HCT116 (cell line): Measurements from ENCODE around the gene MMEL1. TPM values are rescaled to one million over a fixed set of nuclear protein-coding genes. Genes with fewer than 3 reads are reported as not detected.

ENCODE experiments used
- ATAC-seq: fragments of 200-7000 bp; cut with Tn5 transposase; 2 replicates; pipeline ENCODE4 v1.9.1; 2020; ENCODE audit warnings: mild to moderate bottlenecking, moderate library complexity
- BruUV-seq: library from RNA; stranded (reverse); fragments of 400-500 nt; replicated peaks from 2 replicates; lab custom pipeline; 2021; lab: Mats Ljungman, UMichigan
- CTCF ChIA-PET: fragments of 300-600 bp; sonication (Branson Sonifier 250); formaldehyde crosslinking; loops from one replicate; lab custom pipeline; 2021; ENCODE audit warnings: antibody characterized with exemption; lab: Charles Lee
- POLR2A ChIA-PET: fragments of 300-600, 350-600 bp; sonication (Branson Sonifier 250); formaldehyde crosslinking; loops from one replicate; lab custom pipeline; 2021; ENCODE audit warnings: antibody characterized with exemption; lab: Charles Lee
- RAD21 ChIA-PET, 2 experiments: fragments of 300-600 bp; sonication (Branson Sonifier 250); formaldehyde crosslinking; loops; one replicate each; lab custom pipeline; 2023; ENCODE audit warnings: low total read pairs in 2 of 2; ENCODE audit not compliant: uncharacterized antibody in 2 of 2, unreplicated experiment in 2 of 2, low non-redundant PET in 1 of 2; lab: Charles Lee
- DNase-seq: peaks from one replicate; pipeline ENCODE4 v3.0.0-alpha.2; 2010; ENCODE audit warnings: low read depth, low spot score
- H2AFZ ChIP-seq: fragments of 200-600 bp; shearing (Covaris generic), sonication (generic); 2 replicates; pipeline ENCODE4 v1.6.1; 2017; ENCODE audit warnings: low read depth, mixed run types, mixed read lengths, antibody characterized with exemption, low read length; ENCODE audit not compliant: poor library complexity, severe bottlenecking
- H3K27ac ChIP-seq: 2 replicates; pipeline ENCODE4 v1.5.1; 2012; ENCODE audit warnings: low read depth, low read length
- H3K27me3 ChIP-seq: fragments of 200-600 bp; sonication (generic); 2 replicates; pipeline ENCODE4 v1.6.1; 2016; ENCODE audit warnings: mixed run types, low read length, mixed read lengths; ENCODE audit not compliant: insufficient read depth
- H3K36me3 ChIP-seq, 2 experiments: fragments of 200-500 bp in 1 of 2; fragments of 200-600 bp in 1 of 2; sonication (Bioruptor generic) in 1 of 2; sonication (generic) in 1 of 2; 2 replicates each; pipeline versions ENCODE4 v1.5.1 to v1.6.1; 2014 to 2016; ENCODE audit warnings: low read length in 2 of 2, inconsistent platforms in 1 of 2, mixed read lengths in 1 of 2, mixed run types in 1 of 2; ENCODE audit not compliant: insufficient read depth in 2 of 2, control insufficient read depth in 1 of 2
- H3K4me1 ChIP-seq, 2 experiments: fragments of 200-600 bp in 1 of 2; sonication (generic) in 1 of 2; 2 replicates each; pipeline versions ENCODE4 v1.5.1 to v1.6.1; 2012 to 2017; ENCODE audit warnings: low read length in 2 of 2, inconsistent platforms in 1 of 2, mild to moderate bottlenecking in 1 of 2, mixed read lengths in 1 of 2, mixed run types in 1 of 2, moderate library complexity in 1 of 2; ENCODE audit not compliant: insufficient read depth in 2 of 2, control insufficient read depth in 1 of 2
- H3K4me2 ChIP-seq: fragments of 200-600 bp; sonication (generic); 2 replicates; pipeline ENCODE4 v1.6.1; 2017; ENCODE audit warnings: mixed run types, low read length, mixed read lengths
- H3K4me3 ChIP-seq, 2 experiments: fragments of 200-600 bp in 1 of 2; sonication (generic) in 1 of 2; replicated peaks in 1 of 2; 2 replicates each; pipeline ENCODE4 v1.5.1; 2011 to 2016; ENCODE audit warnings: low read length in 2 of 2, control low read depth in 1 of 2, low read depth in 1 of 2, mild to moderate bottlenecking in 1 of 2, mixed read lengths in 1 of 2, mixed run types in 1 of 2
- H3K79me2 ChIP-seq: fragments of 200-600 bp; sonication (generic); 2 replicates; pipeline ENCODE4 v1.6.1; 2017; ENCODE audit warnings: mild to moderate bottlenecking, mixed run types, low read length, moderate library complexity, mixed read lengths; ENCODE audit not compliant: insufficient read depth
- H3K9ac ChIP-seq: fragments of 200-600 bp; sonication (generic); 2 replicates; pipeline ENCODE4 v1.6.1; 2016; ENCODE audit warnings: low read length, mixed read lengths
- H3K9me2 ChIP-seq: fragments of 200-600 bp; sonication (generic), shearing (Covaris generic); 2 replicates; pipeline ENCODE4 v1.6.1; 2017; ENCODE audit warnings: mixed run types, mild to moderate bottlenecking, moderate library complexity; ENCODE audit not compliant: insufficient read depth
- H3K9me3 ChIP-seq, 2 experiments: fragments of 200-500 bp in 1 of 2; fragments of 200-600 bp in 1 of 2; sonication (Bioruptor generic) in 1 of 2; sonication (generic) in 1 of 2; 2 replicates each; pipeline ENCODE4 v1.6.1; 2014 to 2017; ENCODE audit warnings: low read length in 2 of 2, mixed read lengths in 2 of 2, inconsistent platforms in 1 of 2, low read depth in 1 of 2, mild to moderate bottlenecking in 1 of 2, mixed run types in 1 of 2, moderate library complexity in 1 of 2; ENCODE audit not compliant: control insufficient read depth in 1 of 2, insufficient read depth in 1 of 2
- H4K20me1 ChIP-seq: fragments of 200-600 bp; sonication (generic), shearing (Covaris generic); 2 replicates; pipeline ENCODE4 v1.6.1; 2017; ENCODE audit warnings: mixed run types, mild to moderate bottlenecking, moderate library complexity; ENCODE audit not compliant: insufficient read depth
- EZH2phosphoT487 ChIP-seq: fragments of 200-600 bp; IDR thresholded peaks from 2 replicates; pipeline ENCODE4 v1.6.1; 2018; ENCODE audit warnings: antibody characterized with exemption, borderline replicate concordance
- JUND ChIP-seq: IDR thresholded peaks from 2 replicates; pipeline ENCODE4 v1.6.1; 2012
- POLR2A ChIP-seq: IDR thresholded peaks from 2 replicates; pipeline ENCODE4 v1.7.0; 2011; ENCODE audit warnings: borderline replicate concordance; ENCODE audit not compliant: insufficient read depth, insufficient read length; ENCODE audit errors: extremely low read depth
- RAD21 ChIP-seq: IDR thresholded peaks from 2 replicates; pipeline ENCODE4 v1.6.1; 2012; ENCODE audit warnings: low read depth, mild to moderate bottlenecking
- SIN3A ChIP-seq: IDR thresholded peaks from 2 replicates; pipeline ENCODE4 v1.6.1; 2012; ENCODE audit warnings: low read depth
- SP1 ChIP-seq: IDR thresholded peaks from 2 replicates; pipeline ENCODE4 v1.6.1; 2012; ENCODE audit warnings: low read depth
- SRF ChIP-seq: IDR thresholded peaks from 2 replicates; pipeline ENCODE4 v1.6.1; 2012; ENCODE audit warnings: low read depth
- YY1 ChIP-seq: IDR thresholded peaks from 2 replicates; pipeline ENCODE4 v1.6.1; 2011; ENCODE audit warnings: low read length, low read depth, moderate library complexity, mild to moderate bottlenecking; ENCODE audit not compliant: insufficient replicate concordance; ENCODE audit errors: extremely low read depth
- ZFX ChIP-seq: fragments of 450-650 bp; IDR thresholded peaks from 2 replicates; pipeline ENCODE4 v1.6.1; 2017
- ZNF274 ChIP-seq: fragments of 200-500 bp; sonication (Bioruptor generic); IDR thresholded peaks from 2 replicates; pipeline ENCODE4 v1.6.1; 2014; ENCODE audit warnings: mild to moderate bottlenecking, low read depth, low read length, inconsistent platforms
- intact Hi-C: fragments of 100-400 bp; cut with micrococcal nuclease; formaldehyde crosslinking; loops from 2 replicates; pipeline ENCODE4 v1.10.0; 2022
- total RNA-seq: library from RNA; stranded (reverse); gene quantifications from one replicate; pipeline ENCODE4 v1.2.1, GENCODE V29; 2021; ENCODE audit not compliant: unreplicated experiment
- TF ChIP-seq, protein P1 (sequence below), 3 experiments: fragments of 200-600 bp in 1 of 3; sonication (generic) in 1 of 3; IDR thresholded peaks in 2 of 3; conservative IDR thresholded peaks in 1 of 3; 2 replicates each; pipeline ENCODE4 v1.5.1; 2012 to 2017; ENCODE audit warnings: low read depth in 2 of 3, low read length in 2 of 3, antibody characterized with exemption in 1 of 3, borderline replicate concordance in 1 of 3, control low read depth in 1 of 3, mild to moderate bottlenecking in 1 of 3, mixed read lengths in 1 of 3, mixed run types in 1 of 3, moderate library complexity in 1 of 3; ENCODE audit not compliant: insufficient read depth in 1 of 3
- TF ChIP-seq, protein P2 (sequence below): IDR thresholded peaks from 2 replicates; pipeline ENCODE4 v1.6.1; 2012

Gene MMEL1
- total RNA-seq, 1 experiment from 2014 or later = 2.7 TPM

DNA sequence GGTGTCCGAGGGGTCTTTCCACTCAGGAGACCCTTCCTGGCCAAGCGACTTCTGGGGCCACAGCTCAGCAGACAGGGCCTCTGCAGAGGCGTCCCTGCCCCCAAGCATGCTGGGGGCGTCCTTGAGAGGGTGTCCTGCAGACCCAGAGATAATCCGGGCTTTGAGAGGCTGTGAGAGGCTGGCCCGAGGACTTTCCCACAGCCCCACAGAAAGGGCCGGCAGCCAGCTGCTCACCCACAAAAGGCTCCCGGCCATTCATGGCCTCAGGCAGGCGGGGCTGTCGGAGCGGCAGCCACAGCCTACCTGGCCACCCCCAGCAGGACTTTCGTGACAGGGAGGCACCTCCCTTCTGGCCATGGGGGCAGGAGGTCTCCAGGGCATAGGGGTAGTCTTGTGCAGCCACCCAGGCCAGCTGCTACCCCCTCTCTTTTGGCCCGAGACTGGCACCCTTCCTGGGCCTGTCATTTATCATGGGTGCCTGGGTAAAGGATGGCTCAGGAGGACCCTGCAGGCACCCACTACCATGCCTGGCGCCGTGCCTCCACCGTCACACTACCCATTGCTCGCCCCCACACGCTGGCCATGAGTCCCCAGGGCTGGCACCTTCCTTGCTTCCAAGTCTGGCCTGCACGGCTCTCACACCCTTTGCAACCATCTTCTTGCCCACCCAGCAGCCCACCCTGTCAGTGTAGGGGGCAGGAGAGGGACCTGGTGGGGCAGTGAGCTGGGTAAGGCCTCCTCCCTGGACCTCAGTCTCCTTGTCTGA lies 87.8 kb downstream of the MMEL1 start:
- H3K9me3 ChIP-seq = no peaks in the 10 kb centered on the region
- no peak for TF ChIP-seq ZNF274
- no peak for TF ChIP-seq SIN3A
- TF ChIP-seq, protein P1, sequence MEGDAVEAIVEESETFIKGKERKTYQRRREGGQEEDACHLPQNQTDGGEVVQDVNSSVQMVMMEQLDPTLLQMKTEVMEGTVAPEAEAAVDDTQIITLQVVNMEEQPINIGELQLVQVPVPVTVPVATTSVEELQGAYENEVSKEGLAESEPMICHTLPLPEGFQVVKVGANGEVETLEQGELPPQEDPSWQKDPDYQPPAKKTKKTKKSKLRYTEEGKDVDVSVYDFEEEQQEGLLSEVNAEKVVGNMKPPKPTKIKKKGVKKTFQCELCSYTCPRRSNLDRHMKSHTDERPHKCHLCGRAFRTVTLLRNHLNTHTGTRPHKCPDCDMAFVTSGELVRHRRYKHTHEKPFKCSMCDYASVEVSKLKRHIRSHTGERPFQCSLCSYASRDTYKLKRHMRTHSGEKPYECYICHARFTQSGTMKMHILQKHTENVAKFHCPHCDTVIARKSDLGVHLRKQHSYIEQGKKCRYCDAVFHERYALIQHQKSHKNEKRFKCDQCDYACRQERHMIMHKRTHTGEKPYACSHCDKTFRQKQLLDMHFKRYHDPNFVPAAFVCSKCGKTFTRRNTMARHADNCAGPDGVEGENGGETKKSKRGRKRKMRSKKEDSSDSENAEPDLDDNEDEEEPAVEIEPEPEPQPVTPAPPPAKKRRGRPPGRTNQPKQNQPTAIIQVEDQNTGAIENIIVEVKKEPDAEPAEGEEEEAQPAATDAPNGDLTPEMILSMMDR (IDR thresholded peaks at IDR 0.05 in 2 of 3, conservative IDR thresholded peaks at IDR 0.05 in 1 of 3; ENCODE audit: borderline replicate concordance in 1 of 3, insufficient read depth in 1 of 3, low read depth in 2 of 3, low read length in 2 of 3) = no peak
- TF ChIP-seq, protein P2, sequence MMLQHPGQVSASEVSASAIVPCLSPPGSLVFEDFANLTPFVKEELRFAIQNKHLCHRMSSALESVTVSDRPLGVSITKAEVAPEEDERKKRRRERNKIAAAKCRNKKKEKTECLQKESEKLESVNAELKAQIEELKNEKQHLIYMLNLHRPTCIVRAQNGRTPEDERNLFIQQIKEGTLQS = no peak
- TF ChIP-seq SP1 = no peak
- TF ChIP-seq POLR2A = no peak
- TF ChIP-seq JUND = no peak
- no peak for TF ChIP-seq RAD21
- no peak for TF ChIP-seq YY1
- no peak for TF ChIP-seq EZH2phosphoT487
- TF ChIP-seq SRF = no peak
- TF ChIP-seq ZFX = no peak
- no peak overlapping the region; a peak in 1 of 4 replicates for H3K4me3 ChIP-seq
- H3K79me2 ChIP-seq = no peaks in the 10 kb centered on the region
- peak overlapping the region; percentile 57; the same call in 1 of the 2 replicates for H3K27ac ChIP-seq
- H3K4me1 ChIP-seq = peaks cover 24 to 51% of the 10 kb centered on the region in 2 experiments
- H3K36me3 ChIP-seq = no peaks in the 10 kb centered on the region
- intact Hi-C loops = no loop called here
- H4K20me1 ChIP-seq = no peaks in the 10 kb centered on the region
- H3K4me2 ChIP-seq = peak overlapping the region; percentile 81
- CTCF ChIA-PET = interaction anchor here (1.1 to 1.2 kb wide), 2 partner anchors 19 to 254 kb away, joined by 3 to 6 read pairs; partner anchors contain the start of gene PANK4
- H3K9me2 ChIP-seq = no peaks in the 10 kb centered on the region
- DNase-seq = no peak
- H3K27me3 ChIP-seq = no peaks in the 10 kb centered on the region
- peak overlapping the region; percentile 47; the same call in 1 of the 2 replicates for H3K9ac ChIP-seq
- BruUV-seq = no TSS peak
- H2AFZ ChIP-seq = no peak overlapping the region
- POLR2A ChIA-PET = interaction anchor here (0.6 to 1.6 kb wide), 4 partner anchors 10 to 132 kb away, joined by 3 to 13 read pairs (median 6); partner anchors contain the start of gene PANK4
- RAD21 ChIA-PET = interaction anchor here (1.0 to 1.2 kb wide), 2 partner anchors 19 kb away, joined by 3 to 4 read pairs; partner anchors contain the start of gene PANK4 (in 2 of the 2)
- ATAC-seq = no peak
